WERI-Rb-1 (cell line): ENCODE results near the gene IL19.

ENCODE experiments used
- DNase-seq: peaks from one replicate; pipeline ENCODE4 v3.0.0-alpha.2; 2020
- H3K27ac ChIP-seq: fragments of 250-450 bp; sonication (Bioruptor Pico); 2 replicates; pipeline ENCODE4 v1.5.1; 2020; ENCODE audit warnings: mild to moderate bottlenecking, moderate library complexity
- H3K27me3 ChIP-seq: fragments of 250-450 bp; sonication (Bioruptor Pico); 2 replicates; pipeline ENCODE4 v1.5.1; 2021; ENCODE audit warnings: mild to moderate bottlenecking, low read depth, moderate library complexity; ENCODE audit not compliant: insufficient read depth, severe bottlenecking
- H3K36me3 ChIP-seq: fragments of 250-450 bp; sonication (Bioruptor Pico); 2 replicates; pipeline ENCODE4 v1.5.1; 2020; ENCODE audit warnings: mild to moderate bottlenecking, moderate library complexity
- H3K4me3 ChIP-seq: 2 replicates; pipeline ENCODE4 v1.5.1; 2011; ENCODE audit warnings: low read depth, mild to moderate bottlenecking, control low read depth, low read length
- H3K9me3 ChIP-seq: fragments of 250-450 bp; sonication (Bioruptor Pico); 2 replicates; pipeline ENCODE4 v1.5.1; 2021; ENCODE audit warnings: mild to moderate bottlenecking, moderate library complexity; ENCODE audit not compliant: severe bottlenecking
- TF ChIP-seq, protein P1 (sequence below): IDR thresholded peaks from 2 replicates; pipeline ENCODE4 v1.5.1; 2011; ENCODE audit warnings: low read depth, mild to moderate bottlenecking, control low read depth, inconsistent platforms, low read length

IL19 gene

DNA sequence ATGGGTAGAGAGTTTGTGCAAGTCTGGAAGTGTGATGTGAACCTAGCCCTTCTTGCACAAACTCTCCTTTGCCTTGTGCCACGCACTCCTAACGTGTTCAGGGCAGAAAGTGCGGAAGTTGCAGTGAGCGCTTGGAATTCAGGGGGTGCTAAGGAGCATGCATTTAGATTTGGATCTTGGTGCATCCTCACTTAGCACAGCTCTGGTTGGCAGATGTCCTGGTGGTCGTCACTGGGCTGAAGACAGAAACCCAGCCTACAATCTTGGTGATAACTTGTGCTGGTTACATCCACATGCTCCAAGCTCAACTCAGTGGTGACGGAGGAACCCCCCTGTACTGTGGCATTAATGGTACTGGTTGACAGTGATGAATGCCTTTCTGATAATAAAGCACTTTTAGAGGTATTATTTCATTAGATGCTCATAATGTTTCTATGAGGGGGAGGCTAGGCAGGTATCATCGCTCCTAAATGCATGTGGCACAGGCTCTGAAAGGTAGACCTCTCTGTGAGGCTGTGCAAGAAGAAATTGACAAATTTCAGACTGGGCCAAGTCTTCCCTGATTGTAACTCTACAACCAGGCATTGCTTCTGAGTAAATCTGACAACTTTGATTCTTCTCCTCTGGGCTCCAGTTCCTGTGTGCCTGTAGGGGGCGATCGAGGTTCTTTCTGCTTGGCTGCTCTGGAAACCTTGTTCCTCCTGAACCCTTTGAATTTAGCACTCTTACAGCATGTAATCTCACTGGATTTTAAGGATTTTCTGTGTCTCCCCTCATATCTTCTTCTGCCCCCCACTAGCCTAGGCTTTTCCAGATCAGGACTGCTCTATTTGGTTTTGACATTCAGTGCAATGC is 45.2 kb upstream of the IL19 start:
- Histone ChIP-seq H3K36me3 (peaks cover 39% of the 10 kb centered on the region), H3K4me3 (no peak overlapping the region), H3K27me3 (no peaks in the 10 kb centered on the region), H3K9me3 (no peaks in the 10 kb centered on the region), H3K27ac (peak overlapping the region; percentile 3; the same call in 1 of the 2 replicates)
- TF ChIP-seq, protein P1, sequence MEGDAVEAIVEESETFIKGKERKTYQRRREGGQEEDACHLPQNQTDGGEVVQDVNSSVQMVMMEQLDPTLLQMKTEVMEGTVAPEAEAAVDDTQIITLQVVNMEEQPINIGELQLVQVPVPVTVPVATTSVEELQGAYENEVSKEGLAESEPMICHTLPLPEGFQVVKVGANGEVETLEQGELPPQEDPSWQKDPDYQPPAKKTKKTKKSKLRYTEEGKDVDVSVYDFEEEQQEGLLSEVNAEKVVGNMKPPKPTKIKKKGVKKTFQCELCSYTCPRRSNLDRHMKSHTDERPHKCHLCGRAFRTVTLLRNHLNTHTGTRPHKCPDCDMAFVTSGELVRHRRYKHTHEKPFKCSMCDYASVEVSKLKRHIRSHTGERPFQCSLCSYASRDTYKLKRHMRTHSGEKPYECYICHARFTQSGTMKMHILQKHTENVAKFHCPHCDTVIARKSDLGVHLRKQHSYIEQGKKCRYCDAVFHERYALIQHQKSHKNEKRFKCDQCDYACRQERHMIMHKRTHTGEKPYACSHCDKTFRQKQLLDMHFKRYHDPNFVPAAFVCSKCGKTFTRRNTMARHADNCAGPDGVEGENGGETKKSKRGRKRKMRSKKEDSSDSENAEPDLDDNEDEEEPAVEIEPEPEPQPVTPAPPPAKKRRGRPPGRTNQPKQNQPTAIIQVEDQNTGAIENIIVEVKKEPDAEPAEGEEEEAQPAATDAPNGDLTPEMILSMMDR = peak; percentile 97
- DNase-seq = peak; percentile 91

DNA sequence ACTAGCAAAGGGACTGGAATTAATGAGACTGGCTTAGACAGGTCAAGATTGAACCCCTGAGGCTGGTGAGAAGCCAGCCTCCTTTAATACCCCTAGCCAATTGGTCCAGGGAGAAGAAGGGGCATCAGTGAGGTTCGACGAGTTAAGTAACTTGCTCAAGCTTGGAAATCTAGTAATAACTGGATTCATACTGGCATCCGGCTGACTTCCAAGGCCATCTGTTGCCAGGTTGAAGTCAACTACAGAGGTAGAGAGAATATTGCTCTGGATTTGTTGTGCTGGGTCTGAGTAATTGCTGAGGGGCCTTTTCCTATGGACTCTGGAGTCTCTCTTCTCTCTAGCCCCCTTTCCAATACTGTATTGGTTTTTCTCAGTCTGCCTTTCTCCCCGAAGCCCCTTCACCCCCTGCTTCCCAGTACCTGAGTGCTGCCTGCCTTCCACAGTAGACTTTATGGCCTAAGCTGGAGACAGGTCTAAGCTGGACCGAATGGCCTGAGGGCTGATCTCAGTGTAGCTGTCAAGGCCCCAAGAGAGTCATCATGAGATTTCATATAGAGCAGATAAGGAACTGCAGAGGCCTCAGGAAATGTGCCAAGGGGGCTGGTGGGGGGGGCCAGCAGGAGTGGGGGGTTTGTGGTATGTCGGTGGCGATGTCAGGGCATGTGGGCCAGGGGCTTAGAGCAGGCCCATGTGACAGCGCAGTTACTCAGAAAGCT is 42.4 kb upstream of the IL19 start:
- Histone ChIP-seq H3K27me3 (no peaks in the 10 kb centered on the region), H3K27ac (peak overlapping the region; percentile 32), H3K36me3 (peaks cover 53% of the 10 kb centered on the region), H3K4me3 (no peak overlapping the region), H3K9me3 (no peaks in the 10 kb centered on the region)
- no peak for DNase-seq
- TF ChIP-seq, protein P1 = no peak

DNA sequence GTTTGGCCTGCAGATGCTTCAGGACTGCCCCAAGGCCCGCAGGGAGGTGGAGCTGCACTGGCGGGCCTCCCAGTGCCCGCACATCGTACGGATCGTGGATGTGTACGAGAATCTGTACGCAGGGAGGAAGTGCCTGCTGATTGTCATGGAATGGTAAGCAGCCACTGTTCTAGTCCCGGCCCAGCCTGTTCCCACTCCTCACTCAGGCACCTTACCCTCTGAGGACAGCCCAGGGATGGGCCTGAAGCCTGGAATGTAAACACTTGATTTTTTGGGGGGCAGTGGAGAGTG is 41.9 kb upstream of the IL19 start:
- TF ChIP-seq, protein P1 = no peak
- Histone ChIP-seq H3K27ac (no peak overlapping the region), H3K27me3 (no peaks in the 10 kb centered on the region), H3K4me3 (no peak overlapping the region), H3K36me3 (peaks cover 54% of the 10 kb centered on the region), H3K9me3 (no peaks in the 10 kb centered on the region)
- DNase-seq = no peak

DNA sequence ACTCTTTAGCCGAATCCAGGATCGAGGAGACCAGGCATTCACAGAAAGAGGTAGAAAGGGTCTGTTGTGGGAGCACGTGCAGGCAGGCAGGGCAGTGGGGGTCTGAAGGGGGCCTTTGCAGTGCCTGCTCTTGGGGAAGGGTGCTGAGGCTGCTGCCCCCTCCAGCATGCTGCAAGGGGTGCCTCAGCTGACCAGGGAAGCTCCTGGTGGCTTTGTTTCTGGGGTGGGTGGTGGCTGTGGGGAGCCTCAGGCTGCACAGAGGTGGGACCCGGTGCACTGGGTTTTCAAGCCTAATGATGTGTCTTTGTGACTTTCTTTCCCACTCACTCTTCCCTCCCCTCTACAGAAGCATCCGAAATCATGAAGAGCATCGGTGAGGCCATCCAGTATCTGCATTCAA is 41.5 kb upstream of the IL19 start:
- peaks cover 54% of the 10 kb centered on the region for H3K36me3 ChIP-seq
- H3K27me3 ChIP-seq = no peaks in the 10 kb centered on the region
- no peak overlapping the region for H3K27ac ChIP-seq
- no peak for DNase-seq
- no peaks in the 10 kb centered on the region for H3K9me3 ChIP-seq
- no peak overlapping the region for H3K4me3 ChIP-seq
- TF ChIP-seq, protein P1 = no peak

DNA sequence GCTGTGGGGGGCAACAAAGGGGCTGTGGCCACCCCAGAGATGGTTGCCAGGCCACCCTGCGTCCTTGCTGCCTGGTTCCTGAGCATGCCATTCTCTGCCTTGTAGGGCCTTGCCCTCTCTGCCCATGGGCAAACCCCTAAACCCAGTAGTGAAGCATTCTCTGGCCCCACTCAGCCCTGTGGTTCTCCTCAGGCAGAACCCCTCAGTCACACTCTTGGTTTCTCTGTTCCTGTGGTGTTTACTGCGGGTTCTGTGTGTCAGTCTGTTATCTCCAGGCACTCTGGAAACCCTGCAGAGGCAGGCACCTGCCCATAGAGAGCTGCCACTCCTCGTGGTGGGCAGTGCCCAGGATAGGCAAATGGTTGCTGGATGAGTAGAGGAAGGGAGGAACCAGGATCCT is 41.1 kb upstream of the IL19 start:
- Histone ChIP-seq H3K27me3 (no peaks in the 10 kb centered on the region), H3K9me3 (no peaks in the 10 kb centered on the region), H3K4me3 (no peak overlapping the region), H3K36me3 (peaks cover 58% of the 10 kb centered on the region), H3K27ac (no peak overlapping the region)
- DNase-seq = no peak
- TF ChIP-seq, protein P1 = no peak
